Endometrial microvascular endothelial cells (primary cell): ENCODE data around the gene EHHADH. TPM values are rescaled to one million over a fixed set of nuclear protein-coding genes. Genes with fewer than 3 reads are reported as not detected.

Experiments used
- in situ Hi-C: cut with HindIII; loops from 2 replicates; pipeline ENCODE4 v1.10.0; 2017; ENCODE audit warnings: low sequenced_read_pairs, low pct_unique_long_range_greater_than_20kb; ENCODE audit errors: inconsistent ontology term
- total RNA-seq: library from RNA; depleted of rRNA; stranded (reverse); fragments of >200 nt; gene quantifications from one replicate; pipeline ENCODE4 v1.2.3, GENCODE V29; 2015; ENCODE audit errors: inconsistent ontology term

Gene EHHADH
- total RNA-seq, 1 donor from 2014 or later = 17.9 TPM

- in situ Hi-C loops = no loop called here
Observed at GRCh38 chr3:185153861-185154629, 99.8 kb downstream of the EHHADH start.

GRCh38 chr3:185153171-185153771 lies 100.6 kb downstream of the EHHADH start:
- in situ Hi-C loops = no loop called here

- in situ Hi-C loops = no loop called here
Observed at GRCh38 chr3:185152410-185153170, 101.3 kb downstream of the EHHADH start, which contains the start of gene C3orf70. C3orf70 (minus strand) TSS chr3:185153060; CDS start chr3:185152823, 237 bp downstream.

GRCh38 chr3:185151964-185152409 lies 101.9 kb downstream of the EHHADH start:
- in situ Hi-C loops = no loop called here

GRCh38 chr3:185151101-185151963 lies 102.5 kb downstream of the EHHADH start:
- in situ Hi-C loops = no loop called here

- in situ Hi-C loops = no loop called here
Observed at GRCh38 chr3:185150561-185150960, 103.3 kb downstream of the EHHADH start.

GRCh38 chr3:185149591-185149990 lies 104.3 kb downstream of the EHHADH start:
- in situ Hi-C loops = no loop called here

- in situ Hi-C loops = no loop called here
Observed at GRCh38 chr3:185145511-185145910, 108.3 kb downstream of the EHHADH start.

- in situ Hi-C loops = no loop called here
Observed at GRCh38 chr3:185144784-185145183, 109.1 kb downstream of the EHHADH start.

Other genes with a start within 250 kb of the EHHADH start
- 4.5 TPM for gene C3orf70, start 101.0 kb downstream of the EHHADH start, total RNA-seq
- 14.5 TPM for gene MAP3K13, start 109.1 kb upstream of the EHHADH start, total RNA-seq
- 15.6 TPM for gene TMEM41A, start 245.0 kb upstream of the EHHADH start, total RNA-seq